ENCODE measurements around the gene LCA5. TPM values are rescaled to one million over a fixed set of nuclear protein-coding genes. Genes with fewer than 3 reads are reported as not detected.

Gene LCA5
- total and polyA plus RNA-seq, 2 experiments from 2014 or later, result 2.4 to 5.6 TPM

DNA sequence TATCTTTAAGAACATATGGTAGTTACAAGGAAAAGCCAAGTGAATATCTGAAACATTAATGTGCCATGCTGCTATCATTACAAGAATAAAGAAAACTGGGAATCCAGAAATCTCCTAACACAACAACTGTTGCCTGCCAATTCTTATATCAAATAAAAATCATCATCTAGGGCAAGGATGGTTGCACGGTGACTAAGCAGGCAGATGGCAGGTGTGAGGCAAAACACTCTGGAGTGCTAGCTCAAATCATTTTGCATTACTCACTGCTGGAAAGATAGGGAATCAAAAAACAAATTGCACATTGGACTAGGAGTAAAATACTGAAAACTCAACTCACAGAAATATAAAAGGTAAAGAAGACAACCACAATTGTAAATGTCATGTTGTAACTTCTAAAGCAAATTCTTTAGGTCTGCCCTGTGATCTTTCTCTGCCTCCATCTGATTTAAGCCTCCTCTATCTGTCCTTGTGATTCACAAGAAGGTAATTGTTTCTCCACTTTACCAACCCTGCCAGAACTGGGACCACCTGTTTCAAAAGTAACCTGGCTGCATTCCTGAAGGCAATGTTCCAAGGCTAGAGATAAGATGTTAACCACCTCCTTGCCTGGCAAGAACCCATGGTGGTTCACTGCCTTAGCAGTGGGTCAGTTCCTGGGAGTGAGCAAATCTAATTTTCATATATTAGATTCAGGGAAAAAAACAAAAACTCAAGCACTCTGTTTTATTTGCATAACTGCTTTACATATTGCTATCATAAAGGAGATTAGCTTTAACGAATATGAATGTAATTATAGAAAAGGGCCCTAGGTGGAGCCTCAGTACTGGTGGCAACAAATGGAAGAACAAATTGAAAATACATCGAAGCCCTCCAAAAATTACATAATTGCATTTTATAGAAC, 33.1 kb upstream of the LCA5 start:
- Histone ChIP-seq H3K27ac (peak overlapping the region; percentile 92), H3K27me3 (no peaks in the 10 kb centered on the region), H3K36me3 (replicated peaks; ENCODE audit: insufficient read depth, low read depth) (no peaks in the 10 kb centered on the region), H3K9me2 (replicated peaks; ENCODE audit: insufficient read depth) (no peaks in the 10 kb centered on the region), H3K4me3 (no peak overlapping the region), H3K9me3 (ENCODE audit: low read depth) (no peaks in the 10 kb centered on the region), H4K20me1 (ENCODE audit: insufficient read depth, poor library complexity, severe bottlenecking) (no peaks in the 10 kb centered on the region), H3K4me1 (ENCODE audit: insufficient read depth) (peaks cover 25% of the 10 kb centered on the region), H3K79me2 (no peaks in the 10 kb centered on the region), H3K4me2 (peak overlapping the region; percentile 66), H2AFZ (no peak overlapping the region)
- peak; percentile 73 for DNase-seq (ENCODE audit: low spot score)
- TF ChIP-seq EZH2 (IDR thresholded peaks at IDR 0.05; ENCODE audit: borderline replicate concordance), result no peak
- TF ChIP-seq EZH2phosphoT487 (IDR thresholded peaks at IDR 0.05; ENCODE audit: low read depth, severe bottlenecking, unreplicated experiment), result no peak
- TF ChIP-seq, protein P1, sequence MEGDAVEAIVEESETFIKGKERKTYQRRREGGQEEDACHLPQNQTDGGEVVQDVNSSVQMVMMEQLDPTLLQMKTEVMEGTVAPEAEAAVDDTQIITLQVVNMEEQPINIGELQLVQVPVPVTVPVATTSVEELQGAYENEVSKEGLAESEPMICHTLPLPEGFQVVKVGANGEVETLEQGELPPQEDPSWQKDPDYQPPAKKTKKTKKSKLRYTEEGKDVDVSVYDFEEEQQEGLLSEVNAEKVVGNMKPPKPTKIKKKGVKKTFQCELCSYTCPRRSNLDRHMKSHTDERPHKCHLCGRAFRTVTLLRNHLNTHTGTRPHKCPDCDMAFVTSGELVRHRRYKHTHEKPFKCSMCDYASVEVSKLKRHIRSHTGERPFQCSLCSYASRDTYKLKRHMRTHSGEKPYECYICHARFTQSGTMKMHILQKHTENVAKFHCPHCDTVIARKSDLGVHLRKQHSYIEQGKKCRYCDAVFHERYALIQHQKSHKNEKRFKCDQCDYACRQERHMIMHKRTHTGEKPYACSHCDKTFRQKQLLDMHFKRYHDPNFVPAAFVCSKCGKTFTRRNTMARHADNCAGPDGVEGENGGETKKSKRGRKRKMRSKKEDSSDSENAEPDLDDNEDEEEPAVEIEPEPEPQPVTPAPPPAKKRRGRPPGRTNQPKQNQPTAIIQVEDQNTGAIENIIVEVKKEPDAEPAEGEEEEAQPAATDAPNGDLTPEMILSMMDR (IDR thresholded peaks at IDR 0.05; ENCODE audit: poor library complexity), result peak; percentile 78
- 24% methylated on average over 3 of the region's 3 CpGs for WGBS (ENCODE audit: low lambda C conversion rate, missing lambda C conversion rate)

DNA sequence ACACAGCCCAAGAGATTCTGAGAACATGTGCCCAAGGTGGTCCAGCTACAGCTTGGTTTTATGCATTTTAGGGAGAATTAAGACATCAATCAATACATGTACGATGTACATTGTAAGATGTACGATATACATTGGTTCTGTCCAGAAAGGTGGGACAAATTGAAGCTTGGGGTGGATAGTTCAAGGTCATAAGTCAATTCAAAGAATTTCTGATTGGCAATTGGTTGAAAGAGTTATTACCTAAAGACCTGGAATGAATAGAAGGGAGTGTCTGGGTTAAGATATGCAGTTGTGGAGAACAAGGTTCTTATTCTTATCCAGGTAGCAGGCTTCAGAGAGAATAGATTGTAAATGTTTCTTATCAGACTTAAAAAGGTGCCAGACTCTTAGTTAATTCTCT, 31.8 kb upstream of the LCA5 start:
- no peak for TF ChIP-seq EZH2 (IDR thresholded peaks at IDR 0.05; ENCODE audit: borderline replicate concordance)
- no peak for TF ChIP-seq EZH2phosphoT487 (IDR thresholded peaks at IDR 0.05; ENCODE audit: low read depth, severe bottlenecking, unreplicated experiment)
- TF ChIP-seq, protein P1 (IDR thresholded peaks at IDR 0.05; ENCODE audit: poor library complexity), result no peak
- Histone ChIP-seq H3K27me3 (no peaks in the 10 kb centered on the region), H3K36me3 (replicated peaks; ENCODE audit: insufficient read depth, low read depth) (no peaks in the 10 kb centered on the region), H3K4me3 (no peak overlapping the region), H3K4me2 (peak overlapping the region; percentile 66), H4K20me1 (ENCODE audit: insufficient read depth, poor library complexity, severe bottlenecking) (no peaks in the 10 kb centered on the region), H3K9me2 (replicated peaks; ENCODE audit: insufficient read depth) (no peaks in the 10 kb centered on the region), H3K27ac (peak overlapping the region; percentile 92), H2AFZ (no peak overlapping the region), H3K9me3 (ENCODE audit: low read depth) (no peaks in the 10 kb centered on the region), H3K79me2 (no peaks in the 10 kb centered on the region), H3K4me1 (ENCODE audit: insufficient read depth) (peaks cover 15% of the 10 kb centered on the region)
- no peak for DNase-seq (ENCODE audit: low spot score)
- WGBS (ENCODE audit: low lambda C conversion rate, missing lambda C conversion rate), result 93% methylated on average over 2 of the region's 2 CpGs

DNA sequence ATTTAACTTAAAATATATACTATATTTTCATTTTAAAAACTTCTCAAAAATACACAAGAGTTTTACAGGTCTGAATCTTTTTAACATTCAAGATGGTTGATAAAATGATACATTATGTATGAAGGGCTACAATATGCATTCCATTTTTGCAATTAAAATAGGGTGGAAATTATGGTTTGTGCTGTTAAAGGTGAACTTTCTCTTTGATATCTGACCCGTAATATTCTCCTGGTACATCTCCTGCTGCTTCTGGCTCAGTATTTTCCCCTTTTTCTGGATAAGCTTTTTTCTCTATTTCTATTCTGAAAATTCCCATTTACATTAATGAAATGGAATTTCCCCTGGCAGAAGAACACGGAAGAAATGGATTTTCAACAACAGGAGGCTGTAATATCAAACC, 27.4 kb upstream of the LCA5 start:
- Histone ChIP-seq H3K79me2 (no peaks in the 10 kb centered on the region), H3K9me3 (ENCODE audit: low read depth) (no peaks in the 10 kb centered on the region), H2AFZ (no peak overlapping the region), H4K20me1 (ENCODE audit: insufficient read depth, poor library complexity, severe bottlenecking) (no peaks in the 10 kb centered on the region), H3K4me3 (no peak overlapping the region), H3K27ac (no peak overlapping the region), H3K4me2 (no peak overlapping the region), H3K9me2 (replicated peaks; ENCODE audit: insufficient read depth) (no peaks in the 10 kb centered on the region), H3K36me3 (replicated peaks; ENCODE audit: insufficient read depth, low read depth) (no peaks in the 10 kb centered on the region), H3K4me1 (ENCODE audit: insufficient read depth) (peaks cover 9% of the 10 kb centered on the region), H3K27me3 (no peaks in the 10 kb centered on the region)
- DNase-seq (ENCODE audit: low spot score), result no peak
- TF ChIP-seq EZH2phosphoT487 (IDR thresholded peaks at IDR 0.05; ENCODE audit: low read depth, severe bottlenecking, unreplicated experiment) (no peak), EZH2 (IDR thresholded peaks at IDR 0.05; ENCODE audit: borderline replicate concordance) (no peak)
- TF ChIP-seq, protein P1 (IDR thresholded peaks at IDR 0.05; ENCODE audit: poor library complexity), result no peak
- 90% methylated on average over 2 of the region's 2 CpGs for WGBS (ENCODE audit: low lambda C conversion rate, missing lambda C conversion rate)
